H1 (cell line): Measurements from ENCODE around the gene RNF212. TPM values are rescaled to one million over a fixed set of nuclear protein-coding genes. Genes with fewer than 3 reads are reported as not detected.

ENCODE experiments used
- CTCF ChIA-PET: fragments of 300-600 bp; sonication (Branson Sonifier 250); formaldehyde crosslinking; loops from one replicate; lab custom pipeline; 2021; ENCODE audit not compliant: partially characterized antibody; lab: Charles Lee
- POLR2A ChIA-PET: fragments of 300-600 bp; sonication (Branson Sonifier 250); formaldehyde crosslinking; loops from one replicate; lab custom pipeline; 2021; ENCODE audit warnings: inconsistent platforms; ENCODE audit not compliant: partially characterized antibody; lab: Charles Lee
- DNase-seq, 2 experiments: peaks; one replicate each; pipeline versions ENCODE4 v3.0.0 to v3.0.0-alpha.2; 2010 to 2022; ENCODE audit warnings: low spot score in 2 of 2, low read depth in 1 of 2, mixed read lengths in 1 of 2
- FAIRE-seq: peaks from 2 replicates; lab custom pipeline; 2011; peaks lifted over from hg19 to GRCh38; lab: Jason Lieb, UNC
- H2AFZ ChIP-seq: 2 replicates; pipeline ENCODE4 v1.8.1; 2012; ENCODE audit warnings: low read length, inconsistent platforms
- H2AK5ac ChIP-seq: 2 replicates; pipeline ENCODE4 v1.6.1; 2013; ENCODE audit warnings: low read depth, low read length
- H2BK120ac ChIP-seq: replicated peaks from 2 replicates; pipeline ENCODE3; 2013; ENCODE audit warnings: low read depth, low read length, inconsistent platforms
- H2BK12ac ChIP-seq: 2 replicates; pipeline ENCODE4 v1.6.1; 2013; ENCODE audit warnings: low read depth, low read length
- H2BK15ac ChIP-seq: 2 replicates; pipeline ENCODE4 v1.6.1; 2013; ENCODE audit warnings: low read length
- H2BK20ac ChIP-seq: 2 replicates; pipeline ENCODE4 v1.6.1; 2013; ENCODE audit warnings: low read length
- H2BK5ac ChIP-seq: 2 replicates; pipeline ENCODE4 v1.6.1; 2013; ENCODE audit warnings: low read depth, low read length
- H3K14ac ChIP-seq: 2 replicates; pipeline ENCODE4 v1.6.1; 2013; ENCODE audit warnings: inconsistent platforms; ENCODE audit not compliant: insufficient read length
- H3K18ac ChIP-seq: 2 replicates; pipeline ENCODE4 v1.6.1; 2013; ENCODE audit warnings: low read length; ENCODE audit errors: extremely low read depth
- H3K23ac ChIP-seq: 2 replicates; pipeline ENCODE4 v1.6.1; 2013; ENCODE audit warnings: inconsistent platforms; ENCODE audit not compliant: insufficient read length
- H3K23me2 ChIP-seq: 2 replicates; pipeline ENCODE4 v1.6.1; 2013; ENCODE audit warnings: low read depth, low read length
- H3K27ac ChIP-seq: 2 replicates; pipeline ENCODE4 v1.6.1; 2011; ENCODE audit warnings: low read depth, low read length, inconsistent platforms
- H3K27me3 ChIP-seq, 4 experiments: replicated peaks in 1 of 4; 1 replicate in 1 of 4; 2 replicates in 3 of 4; pipeline versions ENCODE4 v1.6.1 to v1.8.1; 2011 to 2013; ENCODE audit warnings: low read length in 3 of 4, mild to moderate bottlenecking in 3 of 4, inconsistent platforms in 2 of 4, mixed read lengths in 2 of 4, moderate library complexity in 1 of 4; ENCODE audit not compliant: control insufficient read depth in 3 of 4, insufficient read depth in 3 of 4; ENCODE audit errors: extremely low read depth in 1 of 4
- H3K36me3 ChIP-seq, 4 experiments: 2 replicates each; pipeline versions ENCODE4 v1.6.1 to v1.8.1; 2011 to 2013; ENCODE audit warnings: mild to moderate bottlenecking in 4 of 4, low read length in 3 of 4, moderate library complexity in 2 of 4, control low read depth in 1 of 4, inconsistent platforms in 1 of 4; ENCODE audit not compliant: insufficient read depth in 4 of 4, control insufficient read depth in 2 of 4
- H3K4ac ChIP-seq: replicated peaks from 2 replicates; pipeline ENCODE3; 2013; ENCODE audit warnings: low read length, low read depth, mixed read lengths, inconsistent platforms; ENCODE audit not compliant: insufficient read length
- H3K4me1 ChIP-seq, 4 experiments: replicated peaks in 1 of 4; 1 replicate in 1 of 4; 2 replicates in 3 of 4; pipeline versions ENCODE4 v1.6.1 to v1.8.1; 2011 to 2013; ENCODE audit warnings: low read length in 3 of 4, inconsistent platforms in 2 of 4, mixed read lengths in 1 of 4; ENCODE audit not compliant: insufficient read depth in 4 of 4, control insufficient read depth in 3 of 4
- H3K4me2 ChIP-seq, 2 experiments: 2 replicates each; pipeline versions ENCODE4 v1.6.1 to v1.8.1; 2011 to 2013; ENCODE audit warnings: low read depth in 2 of 2, low read length in 2 of 2, control low read depth in 1 of 2, inconsistent platforms in 1 of 2, mild to moderate bottlenecking in 1 of 2; ENCODE audit not compliant: insufficient read depth in 1 of 2
- H3K4me3 ChIP-seq, 4 experiments: fragments of 200-600, 300-600 bp in 1 of 4; sonication (generic), shearing (Covaris generic), sonication (Bioruptor Twin) in 1 of 4; 2 replicates each; pipeline versions ENCODE4 v1.5.1 to v1.8.1; 2011 to 2016; ENCODE audit warnings: low read length in 4 of 4, low read depth in 3 of 4, control low read depth in 2 of 4, inconsistent platforms in 2 of 4, mild to moderate bottlenecking in 2 of 4, mixed read lengths in 1 of 4, moderate library complexity in 1 of 4; ENCODE audit not compliant: insufficient read depth in 2 of 4; ENCODE audit errors: extremely low read depth in 1 of 4
- H3K56ac ChIP-seq: replicated peaks from 2 replicates; pipeline ENCODE3; 2013; ENCODE audit warnings: low read depth, mild to moderate bottlenecking, mixed read lengths, low read length, inconsistent platforms; ENCODE audit not compliant: insufficient read length
- H3K79me1 ChIP-seq: 2 replicates; pipeline ENCODE4 v1.6.1; 2013; ENCODE audit warnings: low read depth, low read length, control low read depth
- H3K79me2 ChIP-seq, 2 experiments: 2 replicates each; pipeline versions ENCODE4 v1.6.1 to v1.8.1; 2012 to 2013; ENCODE audit warnings: low read length in 2 of 2, mild to moderate bottlenecking in 2 of 2, inconsistent platforms in 1 of 2; ENCODE audit not compliant: insufficient read depth in 2 of 2, control insufficient read depth in 1 of 2
- H3K9ac ChIP-seq, 4 experiments: replicated peaks in 1 of 4; 1 replicate in 1 of 4; 2 replicates in 3 of 4; pipeline versions ENCODE4 v1.6.1 to v1.8.1; 2011 to 2013; ENCODE audit warnings: low read depth in 3 of 4, low read length in 3 of 4, control low read depth in 2 of 4, mild to moderate bottlenecking in 2 of 4, moderate library complexity in 2 of 4, inconsistent platforms in 1 of 4; ENCODE audit errors: extremely low read depth in 1 of 4
- H3K9me3 ChIP-seq, 2 experiments: 2 replicates each; pipeline versions ENCODE4 v1.6.1 to v1.8.1; 2012 to 2013; ENCODE audit warnings: mild to moderate bottlenecking in 2 of 2, moderate library complexity in 2 of 2, control low read depth in 1 of 2, inconsistent platforms in 1 of 2, low read depth in 1 of 2, low read length in 1 of 2, mixed read lengths in 1 of 2; ENCODE audit not compliant: insufficient read depth in 2 of 2
- H4K20me1 ChIP-seq, 2 experiments: replicated peaks in 1 of 2; 2 replicates each; pipeline versions ENCODE3 to v1.8.1; 2011 to 2013; ENCODE audit warnings: inconsistent platforms in 2 of 2, low read length in 2 of 2, mild to moderate bottlenecking in 1 of 2; ENCODE audit not compliant: insufficient read depth in 2 of 2, control insufficient read depth in 1 of 2
- H4K5ac ChIP-seq: 2 replicates; pipeline ENCODE4 v1.6.1; 2013; ENCODE audit warnings: low read length, low read depth, mixed read lengths, inconsistent platforms; ENCODE audit not compliant: insufficient read length
- H4K8ac ChIP-seq: 2 replicates; pipeline ENCODE4 v1.8.0; 2013; ENCODE audit warnings: mild to moderate bottlenecking, moderate library complexity, low read length, inconsistent platforms; ENCODE audit not compliant: insufficient read depth; ENCODE audit errors: extremely low read depth
- H4K91ac ChIP-seq: replicated peaks from 2 replicates; pipeline ENCODE3; 2013; ENCODE audit warnings: low read length, mixed read lengths, inconsistent platforms; ENCODE audit not compliant: insufficient read length
- ATF2 ChIP-seq: IDR thresholded peaks from 2 replicates; pipeline ENCODE4 v1.6.1; 2012; ENCODE audit warnings: low read length, inconsistent platforms
- E2F6 ChIP-seq: IDR thresholded peaks from 2 replicates; pipeline ENCODE4 v1.6.1; 2012; ENCODE audit warnings: inconsistent platforms
- JUND ChIP-seq: IDR thresholded peaks from 2 replicates; pipeline ENCODE4 v1.6.1; 2011; ENCODE audit warnings: mild to moderate bottlenecking, improper control_type of control experiment, low read length
- NRF1 ChIP-seq: IDR thresholded peaks from 2 replicates; pipeline ENCODE4 v1.6.1; 2011; ENCODE audit warnings: mild to moderate bottlenecking, low read depth, low read length, improper control_type of control experiment
- POLR2A ChIP-seq, 2 experiments: IDR thresholded peaks; 1 replicate in 1 of 2; 2 replicates in 1 of 2; pipeline ENCODE4 v1.6.1; 2011; ENCODE audit warnings: low read depth in 2 of 2, low read length in 2 of 2, mild to moderate bottlenecking in 2 of 2; ENCODE audit errors: control extremely low read depth in 1 of 2
- POU5F1 ChIP-seq: IDR thresholded peaks from 2 replicates; pipeline ENCODE4 v1.6.1; 2011; ENCODE audit warnings: low read depth, mild to moderate bottlenecking, low read length, moderate library complexity
- RAD21 ChIP-seq, 2 experiments: IDR thresholded peaks in 1 of 2; conservative IDR thresholded peaks in 1 of 2; 2 replicates each; pipeline ENCODE4 v1.6.1; 2011; ENCODE audit warnings: low read depth in 2 of 2, low read length in 2 of 2, improper control_type of control experiment in 1 of 2, inconsistent platforms in 1 of 2, mild to moderate bottlenecking in 1 of 2, moderate library complexity in 1 of 2
- SRF ChIP-seq: IDR thresholded peaks from 2 replicates; pipeline ENCODE4 v1.6.1; 2011; ENCODE audit warnings: mild to moderate bottlenecking, low read depth, low read length, moderate library complexity
- TAF1 ChIP-seq: IDR thresholded peaks from 2 replicates; pipeline ENCODE4 v1.6.1; 2011; ENCODE audit warnings: mild to moderate bottlenecking, low read depth, low read length
- TAF7 ChIP-seq: optimal IDR thresholded peaks from 2 replicates; pipeline ENCODE3; 2011; ENCODE audit warnings: low read depth, mild to moderate bottlenecking, inconsistent platforms, low read length, moderate library complexity, borderline replicate concordance
- YY1 ChIP-seq: IDR thresholded peaks from 2 replicates; pipeline ENCODE4 v1.6.1; 2011; ENCODE audit warnings: low read depth, mild to moderate bottlenecking, low read length
- WGBS, 2 experiments: shearing (Covaris generic) in 1 of 2; methylation state at CpG; one replicate each; pipeline versions ENCODE4 v1.1.6 to v1.1.7; 2013 to 2015; ENCODE audit warnings: low lambda C conversion rate in 2 of 2, mixed read lengths in 2 of 2, inconsistent platforms in 1 of 2, low coverage in 1 of 2, missing lambda C conversion rate in 1 of 2; ENCODE audit not compliant: insufficient replicate concordance in 2 of 2, insufficient coverage in 1 of 2, insufficient read length in 1 of 2; ENCODE audit errors: extremely low coverage in 1 of 2, missing lambda C conversion rate in 1 of 2; 5-methylcytosine and 5-hydroxymethylcytosine counted together
- polyA plus RNA-seq, 7 experiments: library from polyadenylated mRNA; depleted of rRNA in 3 of 7; stranded (reverse) in 5 of 7; unstranded in 2 of 7; fragments of >200 nt in 5 of 7; fragments of 200-250 nt in 2 of 7; gene quantifications; 1 replicate in 5 of 7; 2 replicates in 1 of 7; 4 replicates in 1 of 7; pipeline versions ENCODE4 v1.2.1 to v1.2.3, GENCODE V29; 2011 to 2013; ENCODE audit warnings: missing spikeins in 2 of 7, mixed read lengths in 2 of 7
- total RNA-seq: library from RNA; stranded (reverse); fragmentation: NEBNext Ultra II Directional; extraction: Animal tissue kit (Norgen Biotek cat#: 25700); gene quantifications from 2 replicates; pipeline ENCODE4 v1.2.1, GENCODE V29; 2021
- TF ChIP-seq, protein P1 (sequence below): IDR thresholded peaks from 2 replicates; pipeline ENCODE4 v1.6.1; 2012; ENCODE audit warnings: inconsistent platforms

RNF212 gene
- total and polyA plus RNA-seq, 2 of the 8 experiments (the other 6 are each of a cell fraction or from before 2014, with no cell fraction given), result 3.4 to 5.4 TPM

DNA sequence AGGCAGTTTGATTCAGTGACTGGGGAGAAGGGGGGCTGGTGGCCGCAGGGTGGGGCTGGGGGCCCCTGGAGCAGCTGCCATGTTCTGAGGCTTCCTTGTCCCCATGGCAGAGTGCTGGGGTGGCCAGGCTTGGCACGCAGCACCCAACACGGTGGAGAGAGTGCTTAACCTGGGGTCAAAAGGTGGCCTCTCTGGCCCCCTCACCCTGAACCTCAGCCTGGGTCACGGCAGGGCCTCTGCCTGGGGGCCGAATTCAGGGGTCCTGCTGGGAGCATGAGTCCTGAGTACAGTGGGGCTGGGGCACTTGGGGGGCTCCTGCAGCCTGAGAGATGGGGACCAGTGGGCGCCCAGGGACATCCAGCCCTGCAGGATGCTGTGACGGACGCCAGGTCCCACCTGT, 82.0 kb downstream of the RNF212 start:
- no peak overlapping the region for H2BK12ac ChIP-seq
- H2BK5ac ChIP-seq, result no peak overlapping the region
- no peak overlapping the region for H4K8ac ChIP-seq
- no peak overlapping the region for H3K14ac ChIP-seq
- H3K79me1 ChIP-seq, result no peaks in the 10 kb centered on the region
- FAIRE-seq (no peak), DNase-seq (no peak)
- peaks cover 0 to 2% of the 10 kb centered on the region in 2 experiments for H4K20me1 ChIP-seq
- H3K4me2 ChIP-seq, result no peak overlapping the region
- H3K4me3 ChIP-seq, result no peak overlapping the region
- H2AFZ ChIP-seq, result no peak overlapping the region
- H3K4ac ChIP-seq, result no peak overlapping the region
- H3K18ac ChIP-seq, result no peak overlapping the region
- ChIA-PET POLR2A (interaction anchor here (0.7 kb wide), 1 partner anchor 72 kb away, joined by 4 read pairs; no protein-coding TSS in a partner anchor), CTCF (interaction anchor here (1.1 kb wide), 1 partner anchor 62 kb away, joined by 3 read pairs; no protein-coding TSS in a partner anchor)
- H2AK5ac ChIP-seq, result no peak overlapping the region
- no peak overlapping the region for H3K9ac ChIP-seq
- WGBS, 2 experiments, result 87% methylated on average over 5 of the region's 8 CpGs; no CpG with 5 or more reads in 1 of the 2 experiments
- no peaks in the 10 kb centered on the region for H3K23me2 ChIP-seq
- no peak overlapping the region for H3K27ac ChIP-seq
- H3K23ac ChIP-seq, result no peak overlapping the region
- no peaks in the 10 kb centered on the region for H3K36me3 ChIP-seq
- no peaks in the 10 kb centered on the region for H3K79me2 ChIP-seq
- no peak overlapping the region for H2BK15ac ChIP-seq
- no peak overlapping the region for H3K56ac ChIP-seq
- H3K27me3 ChIP-seq, result no peaks in the 10 kb centered on the region
- H4K5ac ChIP-seq, result no peak overlapping the region
- no peak overlapping the region for H2BK20ac ChIP-seq
- H2BK120ac ChIP-seq, result no peak overlapping the region
- H3K9me3 ChIP-seq, result no peaks in the 10 kb centered on the region
- no peak overlapping the region for H4K91ac ChIP-seq
- peaks cover 0 to 8% (median 0%) of the 10 kb centered on the region in 4 experiments; a peak in 2 of 7 replicates for H3K4me1 ChIP-seq
- TF ChIP-seq RAD21 (IDR thresholded peaks at IDR 0.05 in 1 of 2, conservative IDR thresholded peaks at IDR 0.05 in 1 of 2; ENCODE audit: low read depth in 2 of 2, low read length in 2 of 2), result no peak
- no peak for TF ChIP-seq SRF
- TF ChIP-seq ATF2, result no peak
- TF ChIP-seq TAF7, result no peak
- TF ChIP-seq TAF1, result no peak
- no peak for TF ChIP-seq E2F6
- TF ChIP-seq, protein P1, sequence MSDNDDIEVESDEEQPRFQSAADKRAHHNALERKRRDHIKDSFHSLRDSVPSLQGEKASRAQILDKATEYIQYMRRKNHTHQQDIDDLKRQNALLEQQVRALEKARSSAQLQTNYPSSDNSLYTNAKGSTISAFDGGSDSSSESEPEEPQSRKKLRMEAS, result no peak
- TF ChIP-seq POLR2A (IDR thresholded peaks at IDR 0.05; ENCODE audit: control extremely low read depth in 1 of 2, low read depth in 2 of 2, low read length in 2 of 2), result no peak
- no peak for TF ChIP-seq YY1
- TF ChIP-seq POU5F1, result no peak
- TF ChIP-seq JUND, result no peak
- TF ChIP-seq NRF1, result no peak
